Right lobe of liver (tissue), 6 donors: ENCODE results near the gene MIR17HG. TPM values are rescaled to one million over a fixed set of nuclear protein-coding genes. Genes with fewer than 3 reads are reported as not detected.

ENCODE experiments used
- ATAC-seq, 4 donors: fragments of 200-7000 bp; cut with Tn5 transposase; one replicate each; pipeline ENCODE4 v1.9.1; 2020; ENCODE audit warnings: mild to moderate bottlenecking in 4 of 4, moderate library complexity in 4 of 4
- DNase-seq, 3 donors: peaks; one replicate each; pipeline ENCODE4 v3.0.0-alpha.2; 2020
- H3K27ac ChIP-seq, 3 donors: fragments of 200-600 bp; one replicate each; pipeline ENCODE4 v1.8.0; 2022
- H3K27me3 ChIP-seq, 2 donors: fragments of 200-600 bp; one replicate each; pipeline ENCODE4 v1.8.0; 2022
- H3K36me3 ChIP-seq, 4 donors: fragments of 200-600 bp; sonication (generic) in 1 of 4; one replicate each; pipeline versions ENCODE4 v1.5.1 to v1.8.0; 2017 to 2022; ENCODE audit warnings: control low read depth in 1 of 4
- H3K4me1 ChIP-seq, 4 donors: fragments of 200-600 bp; sonication (generic) in 1 of 4; one replicate each; pipeline versions ENCODE4 v1.5.1 to v1.8.0; 2017 to 2022; ENCODE audit warnings: control low read depth in 1 of 4
- H3K4me3 ChIP-seq, 3 donors: fragments of 200-600 bp; one replicate each; pipeline ENCODE4 v1.8.0; 2022
- H3K9me3 ChIP-seq, 4 donors: fragments of 200-600 bp; sonication (generic) in 1 of 4; one replicate each; pipeline versions ENCODE4 v1.5.1 to v1.8.0; 2017 to 2022; ENCODE audit warnings: control low read depth in 1 of 4
- POLR2A ChIP-seq: fragments of 450-650 bp; IDR thresholded peaks from one replicate; pipeline ENCODE4 v1.6.1; 2017; ENCODE audit warnings: antibody characterized with exemption, mild to moderate bottlenecking
- WGBS: methylation state at CpG from one replicate; pipeline ENCODE4 v1.1.6; 2018; ENCODE audit warnings: low coverage, low lambda C conversion rate; ENCODE audit not compliant: insufficient coverage; ENCODE audit errors: missing lambda C conversion rate; 5-methylcytosine and 5-hydroxymethylcytosine counted together
- intact Hi-C, 2 donors: fragments of 100-400 bp; cut with DNase I; formaldehyde crosslinking; loops; one replicate each; pipeline versions ENCODE4 v1.11.2 to v1.14.1; 2022
- total RNA-seq, 6 experiments: library from RNA; depleted of rRNA in 2 of 6; stranded (reverse); fragments of >200 nt in 2 of 6; fragmentation: NEBNext Ultra II Directional in 3 of 6; extraction: Animal tissue kit (Norgen Biotek cat#: 25700) in 3 of 6; gene quantifications; one replicate each; pipeline versions ENCODE4 v1.1.0 to v1.2.4, GENCODE V29; 2016 to 2023
- TF ChIP-seq, protein P1 (sequence below), 4 donors: fragments of 200-600 bp in 3 of 4; fragments of 450-650 bp in 1 of 4; IDR thresholded peaks; one replicate each; pipeline versions ENCODE4 v1.5.1 to v1.8.0; 2016 to 2022; ENCODE audit warnings: antibody characterized with exemption in 4 of 4, mild to moderate bottlenecking in 2 of 4
- donor health status: DM: no; HTN: yes; CAD: no.
- donor health status: DM: no; HTN: no; CAD: no.
- donor health status: DM: no; HTN: no; CAD: no.
- donor health status: DM: no; HTN: yes; CAD: no.
- donor health status: DM: no; HTN: yes; CAD: no.

The MIR17HG gene
- total RNA-seq, 6 experiments from 2014 or later = 1.8 to 3.8 (median 2.4) TPM

DNA sequence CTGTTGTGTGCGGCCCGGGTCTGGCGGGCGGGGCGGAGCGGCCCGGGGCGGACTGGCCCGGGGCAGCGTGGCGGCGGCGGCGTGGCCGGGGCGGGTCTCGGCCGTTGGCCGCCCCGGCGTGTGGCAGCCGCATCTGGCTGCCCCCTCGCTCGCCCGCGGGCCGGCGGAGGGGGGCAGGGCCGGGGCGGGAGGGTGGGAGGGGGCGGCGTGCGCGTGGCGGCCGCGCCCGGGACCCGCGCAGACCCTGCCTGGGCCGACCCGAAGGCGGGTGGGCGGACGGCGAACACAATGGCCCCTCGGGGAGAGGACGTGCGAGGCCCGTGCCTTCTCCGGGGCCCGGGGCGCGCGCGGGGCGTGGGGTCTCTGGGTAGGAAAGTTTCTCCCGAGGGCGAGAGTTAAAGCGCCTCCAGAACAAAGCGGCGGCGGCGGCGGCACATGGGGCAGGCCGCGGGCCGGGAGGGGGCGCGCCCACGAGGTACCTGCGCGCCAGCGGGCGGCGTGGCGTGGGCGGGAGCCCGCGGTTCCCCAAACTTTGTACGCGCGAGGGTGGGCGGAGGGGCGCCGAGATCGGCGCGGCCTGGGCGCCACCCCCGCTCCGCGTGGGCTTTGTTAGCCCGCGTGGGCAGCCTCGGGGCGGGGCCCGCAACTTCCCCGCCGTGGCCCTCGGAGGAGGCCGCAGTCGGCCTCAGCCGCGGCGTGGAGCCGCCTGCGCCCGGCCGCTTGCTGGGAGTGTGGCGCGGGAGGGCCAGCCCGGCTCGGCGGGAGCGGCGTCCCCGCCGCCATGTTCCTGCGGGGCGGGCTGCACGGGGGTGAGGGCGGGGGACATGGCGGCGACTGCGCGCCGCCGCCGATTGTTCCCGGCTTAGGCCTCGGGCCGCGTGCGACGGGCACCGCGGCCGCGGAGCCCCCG, 764 bp downstream of the MIR17HG start:
- no peaks in the 10 kb centered on the region for H3K9me3 ChIP-seq
- H3K27ac ChIP-seq = peak overlapping the region; percentile 93 to 98 (median 94)
- intact Hi-C loops = no loop called here
- peaks cover 0 to 5% (median 0%) of the 10 kb centered on the region in 4 donors for H3K36me3 ChIP-seq
- peaks cover 0 to 33% (median 9%) of the 10 kb centered on the region in 4 donors for H3K4me1 ChIP-seq
- peak; percentile 67 to 74 (median 67) for DNase-seq
- H3K4me3 ChIP-seq = peak overlapping the region; percentile 64 to 94 (median 74)
- WGBS = no CpG with 5 or more reads among the region's 141 CpGs
- ATAC-seq = peak; percentile 32 to 62 (median 52)
- H3K27me3 ChIP-seq = peaks cover 0 to 16% of the 10 kb centered on the region in 2 donors
- TF ChIP-seq, protein P1, sequence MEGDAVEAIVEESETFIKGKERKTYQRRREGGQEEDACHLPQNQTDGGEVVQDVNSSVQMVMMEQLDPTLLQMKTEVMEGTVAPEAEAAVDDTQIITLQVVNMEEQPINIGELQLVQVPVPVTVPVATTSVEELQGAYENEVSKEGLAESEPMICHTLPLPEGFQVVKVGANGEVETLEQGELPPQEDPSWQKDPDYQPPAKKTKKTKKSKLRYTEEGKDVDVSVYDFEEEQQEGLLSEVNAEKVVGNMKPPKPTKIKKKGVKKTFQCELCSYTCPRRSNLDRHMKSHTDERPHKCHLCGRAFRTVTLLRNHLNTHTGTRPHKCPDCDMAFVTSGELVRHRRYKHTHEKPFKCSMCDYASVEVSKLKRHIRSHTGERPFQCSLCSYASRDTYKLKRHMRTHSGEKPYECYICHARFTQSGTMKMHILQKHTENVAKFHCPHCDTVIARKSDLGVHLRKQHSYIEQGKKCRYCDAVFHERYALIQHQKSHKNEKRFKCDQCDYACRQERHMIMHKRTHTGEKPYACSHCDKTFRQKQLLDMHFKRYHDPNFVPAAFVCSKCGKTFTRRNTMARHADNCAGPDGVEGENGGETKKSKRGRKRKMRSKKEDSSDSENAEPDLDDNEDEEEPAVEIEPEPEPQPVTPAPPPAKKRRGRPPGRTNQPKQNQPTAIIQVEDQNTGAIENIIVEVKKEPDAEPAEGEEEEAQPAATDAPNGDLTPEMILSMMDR (IDR thresholded peaks at IDR 0.05) = peak in 3 of 4 donors; percentile 20 to 39 (median 28)
- TF ChIP-seq POLR2A = no peak

DNA sequence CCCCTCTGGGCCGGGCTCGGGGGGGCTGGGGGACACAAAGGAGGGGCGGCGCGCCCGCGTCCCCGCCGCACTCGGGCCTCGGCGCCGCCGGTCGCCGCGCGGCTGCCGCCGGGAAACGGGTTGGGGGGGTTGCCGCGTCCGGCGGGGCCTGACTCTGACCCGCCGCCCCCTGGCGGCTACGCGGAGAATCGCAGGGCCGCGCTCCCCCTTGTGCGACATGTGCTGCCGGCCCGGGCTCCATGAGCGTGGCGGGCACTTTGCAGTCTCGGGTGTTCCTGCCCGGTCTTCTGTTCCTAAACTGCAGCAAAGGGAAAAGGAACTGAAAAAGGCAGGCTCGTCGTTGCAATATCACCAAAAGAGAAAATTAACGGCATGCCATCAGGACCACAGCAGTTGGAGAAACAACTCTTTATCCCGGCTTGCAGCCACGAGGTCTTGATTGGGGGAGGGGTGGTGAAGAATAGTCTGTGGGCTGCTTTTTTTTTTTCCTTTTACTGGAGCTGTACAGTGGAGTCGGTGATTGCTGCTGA, 1.5 kb downstream of the MIR17HG start:
- H3K36me3 ChIP-seq = peaks cover 0 to 5% (median under 1%) of the 10 kb centered on the region in 4 donors
- intact Hi-C loops = no loop called here

DNA sequence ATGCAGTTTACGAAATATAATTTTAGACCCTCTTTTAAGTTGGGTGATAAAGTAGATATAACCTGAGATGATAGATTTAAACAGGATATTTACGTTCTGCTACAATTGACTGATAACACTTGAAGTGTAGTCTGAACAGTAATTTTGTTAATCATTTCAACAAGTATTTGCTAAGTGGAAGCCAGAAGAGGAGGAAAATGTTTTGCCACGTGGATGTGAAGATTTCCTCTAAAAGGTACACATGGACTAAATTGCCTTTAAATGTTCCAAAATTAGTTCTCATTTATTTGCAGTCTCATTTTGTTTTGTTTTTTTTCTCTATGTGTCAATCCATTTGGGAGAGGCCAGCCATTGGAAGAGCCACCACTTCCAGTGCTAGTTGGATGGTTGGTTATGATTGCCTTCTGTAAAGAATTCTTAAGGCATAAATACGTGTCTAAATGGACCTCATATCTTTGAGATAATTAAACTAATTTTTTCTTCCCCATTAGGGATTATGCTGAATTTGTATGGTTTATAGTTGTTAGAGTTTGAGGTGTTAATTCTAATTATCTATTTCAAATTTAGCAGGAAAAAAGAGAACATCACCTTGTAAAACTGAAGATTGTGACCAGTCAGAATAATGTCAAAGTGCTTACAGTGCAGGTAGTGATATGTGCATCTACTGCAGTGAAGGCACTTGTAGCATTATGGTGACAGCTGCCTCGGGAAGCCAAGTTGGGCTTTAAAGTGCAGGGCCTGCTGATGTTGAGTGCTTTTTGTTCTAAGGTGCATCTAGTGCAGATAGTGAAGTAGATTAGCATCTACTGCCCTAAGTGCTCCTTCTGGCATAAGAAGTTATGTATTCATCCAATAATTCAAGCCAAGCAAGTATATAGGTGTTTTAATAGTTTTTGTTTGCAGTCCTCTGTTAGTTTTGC, 2.8 kb downstream of the MIR17HG start:
- peak overlapping the region in 2 of 3 donors; percentile 59 to 94 for H3K4me3 ChIP-seq
- intact Hi-C loops = no loop called here

More for the DNA sequence above, 1.5 kb downstream of the MIR17HG start:
- H3K4me1 ChIP-seq = peaks cover 0 to 41% (median 9%) of the 10 kb centered on the region in 4 donors
- no peaks in the 10 kb centered on the region for H3K9me3 ChIP-seq
- H3K4me3 ChIP-seq = peak overlapping the region; percentile 64 to 94 (median 74)
- TF ChIP-seq POLR2A = peak; percentile 65
- TF ChIP-seq, protein P1 (IDR thresholded peaks at IDR 0.05) = peak in 3 of 4 donors; percentile 93 to 99 (median 95)
- 0% methylated on average over 16 of the region's 46 CpGs for WGBS
- DNase-seq = peak; percentile 93 to 94 (median 94)
- peaks cover 0 to 10% of the 10 kb centered on the region in 2 donors for H3K27me3 ChIP-seq
- H3K27ac ChIP-seq = peak overlapping the region; percentile 93 to 98 (median 94)
- peak; percentile 81 to 88 (median 83) for ATAC-seq

More for the DNA sequence above, 2.8 kb downstream of the MIR17HG start:
- Histone ChIP-seq H3K9me3 (no peaks in the 10 kb centered on the region), H3K4me1 (peaks cover 0 to 47% (median 9%) of the 10 kb centered on the region in 4 donors), H3K27ac (no peak overlapping the region), H3K36me3 (peaks cover 0 to 11% (median 1%) of the 10 kb centered on the region in 4 donors), H3K27me3 (no peaks in the 10 kb centered on the region)
- TF ChIP-seq, protein P1 (IDR thresholded peaks at IDR 0.05) = no peak
- no peak for TF ChIP-seq POLR2A
- no peak for ATAC-seq
- no peak for DNase-seq
- 15% methylated on average over 5 of the region's 5 CpGs for WGBS
